Astrocyte of the hippocampus (primary cell): ENCODE results near the gene SLC22A1.
"Not testable (repeated sequence)": the region's sequence is repeated elsewhere in the genome, so short reads cannot be mapped to it uniquely, and the experiment has no call there.

Experiments
- DNase-seq: peaks from one replicate; pipeline ENCODE4 v3.0.0; 2011; ENCODE audit warnings: low read depth, low spot score

SLC22A1 gene

DNA sequence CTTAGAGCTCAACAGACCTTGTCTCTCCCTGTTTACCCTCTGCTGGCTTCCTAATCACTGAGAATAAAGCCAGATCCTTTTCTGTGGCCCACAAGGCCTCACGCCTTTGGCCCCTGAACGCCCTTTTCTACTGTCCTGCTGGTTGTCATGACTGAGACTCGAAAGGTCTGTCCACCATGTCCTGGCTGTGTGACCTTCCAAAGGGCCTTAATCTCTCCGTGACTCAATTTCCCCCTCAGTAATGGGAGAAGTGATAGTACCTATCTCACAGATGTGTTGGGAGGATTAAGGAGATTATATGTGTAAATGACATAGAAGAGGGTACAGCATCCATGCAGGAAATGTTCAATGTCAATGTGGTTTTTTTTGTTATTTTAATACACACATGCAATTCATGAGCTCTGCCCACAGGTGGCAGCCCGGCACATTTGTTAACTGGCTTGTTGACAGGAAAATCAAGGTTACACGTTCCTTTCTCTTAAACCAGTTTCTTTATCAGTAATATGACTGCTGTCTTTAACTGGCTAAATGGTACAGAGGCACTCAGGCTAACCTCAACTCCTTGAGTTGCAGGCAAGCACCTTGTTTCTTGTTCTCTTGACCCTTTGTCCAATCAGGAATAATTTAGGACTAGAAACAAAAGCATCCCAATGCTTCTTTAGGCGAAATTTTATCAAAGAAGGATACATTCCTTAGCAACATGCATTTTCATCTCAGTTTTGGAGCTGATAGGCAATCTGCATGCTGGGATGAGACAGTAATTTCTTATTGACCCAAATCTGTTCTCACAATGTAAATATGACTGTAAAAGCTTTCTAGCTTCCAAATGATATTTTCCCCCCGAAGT lies 16.6 kb downstream of the SLC22A1 start:
- DNase-seq = peak; percentile 76

DNA sequence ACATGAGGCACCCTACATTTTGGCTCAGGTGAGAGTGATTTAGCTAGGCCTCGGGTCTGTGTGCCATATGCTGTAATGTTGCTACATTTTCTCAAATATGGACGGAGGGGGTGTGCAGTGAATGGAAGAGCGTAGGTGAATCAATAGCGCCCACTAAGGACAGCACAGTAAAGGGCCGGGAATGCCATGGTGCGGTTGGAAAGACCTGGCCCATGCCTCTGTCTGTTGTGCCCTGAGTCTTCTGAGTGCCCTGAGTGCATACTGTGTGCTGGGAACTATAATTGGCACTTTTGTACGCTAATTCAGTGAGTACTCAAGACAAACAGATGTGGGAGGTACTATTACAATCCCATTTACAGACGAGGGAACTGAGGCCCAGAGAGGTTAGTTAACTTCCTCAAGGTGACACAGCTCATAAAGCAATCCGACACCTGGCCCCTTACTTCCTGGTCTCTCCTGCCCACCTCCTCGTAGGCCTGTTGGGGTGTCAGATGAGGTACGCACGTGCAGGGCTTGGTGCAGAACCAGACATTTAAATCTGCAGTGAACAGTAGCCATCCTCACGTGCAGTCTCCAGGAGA lies 17.3 kb downstream of the SLC22A1 start:
- DNase-seq = no peak

DNA sequence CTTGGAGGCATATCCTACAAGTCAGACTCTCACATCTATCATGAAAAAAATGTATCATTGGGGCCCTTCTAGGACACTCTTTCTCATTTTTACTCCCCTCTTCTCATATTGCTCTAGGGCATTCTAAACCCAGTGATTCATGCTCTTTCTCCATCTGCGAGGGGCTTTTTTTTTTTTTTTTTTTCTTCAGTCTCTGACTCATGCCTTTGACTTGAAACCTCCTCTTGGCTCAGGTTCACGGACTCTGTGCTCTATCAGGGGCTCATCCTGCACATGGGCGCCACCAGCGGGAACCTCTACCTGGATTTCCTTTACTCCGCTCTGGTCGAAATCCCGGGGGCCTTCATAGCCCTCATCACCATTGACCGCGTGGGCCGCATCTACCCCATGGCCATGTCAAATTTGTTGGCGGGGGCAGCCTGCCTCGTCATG lies 17.8 kb downstream of the SLC22A1 start:
- peak; percentile 80 for DNase-seq

DNA sequence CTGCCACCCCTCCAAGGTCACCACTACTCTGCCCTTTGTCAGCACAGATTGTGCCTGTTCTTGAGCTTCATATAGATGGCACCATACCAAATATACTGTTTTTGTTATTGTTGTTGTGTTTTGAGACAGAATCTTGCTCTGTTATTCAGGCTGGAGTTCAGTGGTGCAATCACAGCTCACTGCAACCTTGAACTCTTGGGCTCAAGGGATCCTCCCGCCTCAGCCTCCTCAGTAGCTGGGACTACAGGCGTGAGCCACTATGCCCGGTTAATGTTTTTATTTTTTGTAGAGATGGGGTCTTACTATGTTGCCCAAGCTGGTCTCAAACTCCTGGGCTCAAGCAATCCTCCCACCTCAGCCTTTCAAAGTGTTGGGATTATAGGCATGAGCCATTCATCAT lies 18.9 kb downstream of the SLC22A1 start:
- not testable (repeated sequence) for DNase-seq

DNA sequence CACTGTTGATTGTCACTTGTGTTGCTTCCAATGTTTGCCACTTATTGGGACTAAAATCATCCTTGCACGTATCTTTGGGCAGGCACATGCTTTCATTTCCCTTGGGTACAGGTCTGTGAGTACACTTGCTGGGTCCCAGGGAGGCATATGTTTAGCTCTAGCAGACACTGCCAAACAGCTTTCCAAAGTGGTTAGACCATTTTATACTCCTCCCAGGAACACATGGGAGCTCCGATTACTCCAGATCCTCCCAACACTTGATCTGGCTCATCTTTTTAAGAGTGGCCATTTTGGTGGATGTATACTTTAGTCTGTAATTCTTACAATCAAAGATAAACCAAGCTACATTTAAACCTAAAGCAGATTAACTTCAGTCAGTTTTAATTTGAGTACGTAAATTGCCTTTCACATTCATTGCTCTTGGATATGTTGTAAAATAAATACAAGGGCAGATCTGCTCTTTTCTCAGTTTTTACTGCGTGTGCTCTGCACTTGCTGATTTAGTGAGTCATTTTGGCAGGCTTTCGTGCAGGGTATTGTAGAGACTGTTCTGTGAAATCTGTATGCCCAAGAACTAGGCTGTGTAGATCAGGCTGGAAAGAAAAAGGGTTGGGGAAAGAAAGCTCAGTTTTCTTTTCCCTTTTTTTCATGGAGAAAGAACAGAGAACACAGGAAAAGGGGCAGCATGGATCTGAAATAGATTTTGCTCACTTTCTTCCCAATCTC lies 19.5 kb downstream of the SLC22A1 start:
- peak; percentile 80 for DNase-seq

DNA sequence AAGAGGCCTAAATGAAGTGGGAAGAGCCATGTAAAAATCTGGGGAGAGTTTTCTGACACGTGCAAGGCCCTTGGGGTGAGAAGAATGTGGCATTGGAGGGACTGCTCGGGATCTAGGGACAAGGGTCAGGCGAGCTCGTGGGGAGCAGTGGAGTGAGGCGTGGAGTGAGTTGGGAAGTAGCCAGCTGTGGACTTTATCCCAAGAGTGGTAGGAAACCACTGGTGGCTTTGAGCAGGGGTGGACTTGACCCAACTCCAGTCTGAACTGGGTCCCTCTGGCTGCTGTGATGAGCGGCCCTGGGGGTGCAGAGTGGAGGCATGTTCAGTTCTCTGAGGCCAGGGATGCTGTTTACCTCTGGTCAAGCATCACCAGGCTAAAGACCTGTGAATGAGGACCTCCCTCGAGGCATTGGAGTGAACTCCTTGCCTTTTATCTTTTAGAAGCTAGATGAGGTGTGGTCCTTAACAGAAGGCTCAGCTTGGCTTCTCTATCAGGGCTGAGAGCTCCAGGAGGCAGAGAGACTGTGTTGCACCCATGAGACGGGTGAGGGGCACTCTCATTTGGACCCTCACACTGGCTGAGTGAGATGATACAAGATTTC lies 20.6 kb downstream of the SLC22A1 start:
- no peak for DNase-seq

DNA sequence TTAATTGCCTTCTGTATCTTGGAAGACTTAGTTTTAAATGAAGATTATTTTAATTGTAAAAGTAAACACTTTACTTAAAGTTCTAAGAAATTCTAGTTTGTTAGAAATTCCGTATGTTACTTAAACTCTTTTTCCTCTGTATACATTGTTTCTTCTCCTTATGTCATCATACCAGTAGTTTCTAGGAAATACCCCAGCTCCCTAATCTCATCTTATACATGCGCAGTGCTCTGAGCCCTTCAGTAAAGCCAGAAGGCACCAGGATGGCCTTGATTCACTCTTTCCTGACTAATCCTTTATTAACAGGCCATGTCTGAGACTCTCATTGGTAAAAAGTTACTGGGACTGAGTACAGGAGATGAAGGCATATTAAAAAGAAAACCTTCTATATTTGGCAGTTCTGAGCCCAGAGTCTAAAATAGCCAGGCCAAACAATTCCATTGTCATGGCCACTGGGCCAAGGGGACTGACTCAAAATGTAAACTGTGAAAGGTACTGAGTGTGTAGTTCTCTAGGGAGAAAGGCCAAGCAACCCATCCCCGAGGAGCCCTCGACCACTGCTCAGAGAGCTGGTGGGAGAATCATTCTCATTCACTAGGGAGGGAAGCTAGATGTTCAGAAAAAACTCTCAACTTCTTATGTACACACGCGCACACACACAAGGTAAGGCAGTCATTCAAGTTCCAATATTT lies 25.0 kb downstream of the SLC22A1 start:
- DNase-seq = no peak

DNA sequence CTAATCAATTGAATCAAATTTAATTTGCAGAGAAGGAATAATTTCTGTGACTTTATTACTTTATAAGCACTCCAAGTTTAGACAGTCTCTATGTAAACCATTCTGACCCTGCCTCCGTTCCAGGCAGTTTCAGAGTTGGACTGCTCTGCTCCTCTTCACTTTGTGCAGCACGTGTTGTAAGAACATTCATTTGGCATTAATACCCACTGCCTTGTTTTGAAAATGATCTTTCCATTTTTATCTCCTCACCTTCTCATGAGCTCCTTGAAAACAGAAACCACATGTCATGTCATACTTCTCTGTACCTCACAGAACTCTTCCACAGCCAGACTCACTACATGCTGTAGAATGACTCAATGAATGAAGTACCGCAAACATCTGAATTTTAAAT lies 25.5 kb downstream of the SLC22A1 start:
- no peak for DNase-seq

DNA sequence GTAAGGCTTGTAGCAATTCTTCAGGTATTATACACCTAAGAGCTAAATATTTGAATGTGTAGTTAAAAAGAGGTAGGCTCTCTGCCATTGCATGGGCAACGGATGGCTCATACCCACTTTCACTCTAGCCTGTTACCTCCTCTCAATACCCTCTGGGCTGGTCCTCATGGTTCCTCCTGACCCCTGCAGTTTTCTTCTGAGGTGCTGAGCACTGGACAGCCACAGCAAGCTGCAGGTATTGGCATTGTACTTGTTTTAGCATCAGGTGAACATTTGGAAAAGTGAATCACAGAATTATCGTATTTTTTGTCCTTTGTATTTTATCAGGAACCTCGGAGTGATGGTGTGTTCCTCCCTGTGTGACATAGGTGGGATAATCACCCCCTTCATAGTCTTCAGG lies 32.9 kb downstream of the SLC22A1 start:
- DNase-seq = no peak

DNA sequence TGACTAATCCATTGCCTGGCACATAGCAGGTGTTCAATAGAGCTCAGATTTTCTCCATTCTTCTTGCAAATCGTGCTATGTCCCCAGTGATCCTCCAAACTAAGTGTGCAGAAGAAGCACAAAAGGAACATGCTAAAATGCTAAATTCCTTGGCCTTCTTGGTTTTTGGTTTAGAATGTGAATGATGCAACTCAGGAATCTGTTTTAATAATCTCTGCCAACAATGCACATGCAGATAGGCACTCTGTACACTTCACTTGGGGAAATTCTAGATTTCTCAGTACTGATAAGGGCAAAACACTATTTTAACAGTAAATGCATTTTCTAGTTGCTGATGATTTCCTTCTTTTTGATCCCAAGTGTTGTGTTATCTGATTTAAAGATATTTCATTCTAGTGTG lies 35.2 kb downstream of the SLC22A1 start:
- peak; percentile 16 for DNase-seq

DNA sequence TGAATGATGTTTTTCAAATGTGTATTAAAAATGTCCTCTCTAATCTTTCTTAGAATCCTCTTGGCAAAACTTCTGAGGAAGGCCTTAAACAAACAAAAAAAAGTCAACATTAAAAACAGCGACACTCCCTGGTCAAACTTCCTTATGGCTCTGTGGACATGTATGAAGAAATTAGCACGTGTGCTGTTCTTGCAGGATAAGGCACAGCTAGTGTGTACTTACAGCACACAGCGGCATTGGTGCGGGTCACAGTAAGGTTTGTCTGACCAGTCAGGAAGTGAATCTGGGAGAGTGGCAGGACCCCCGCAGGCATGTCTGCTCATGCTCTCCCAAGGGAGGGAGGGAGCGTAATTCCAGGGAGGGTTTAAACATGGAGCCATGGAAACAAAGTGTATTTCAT lies 38.8 kb downstream of the SLC22A1 start:
- DNase-seq = no peak

DNA sequence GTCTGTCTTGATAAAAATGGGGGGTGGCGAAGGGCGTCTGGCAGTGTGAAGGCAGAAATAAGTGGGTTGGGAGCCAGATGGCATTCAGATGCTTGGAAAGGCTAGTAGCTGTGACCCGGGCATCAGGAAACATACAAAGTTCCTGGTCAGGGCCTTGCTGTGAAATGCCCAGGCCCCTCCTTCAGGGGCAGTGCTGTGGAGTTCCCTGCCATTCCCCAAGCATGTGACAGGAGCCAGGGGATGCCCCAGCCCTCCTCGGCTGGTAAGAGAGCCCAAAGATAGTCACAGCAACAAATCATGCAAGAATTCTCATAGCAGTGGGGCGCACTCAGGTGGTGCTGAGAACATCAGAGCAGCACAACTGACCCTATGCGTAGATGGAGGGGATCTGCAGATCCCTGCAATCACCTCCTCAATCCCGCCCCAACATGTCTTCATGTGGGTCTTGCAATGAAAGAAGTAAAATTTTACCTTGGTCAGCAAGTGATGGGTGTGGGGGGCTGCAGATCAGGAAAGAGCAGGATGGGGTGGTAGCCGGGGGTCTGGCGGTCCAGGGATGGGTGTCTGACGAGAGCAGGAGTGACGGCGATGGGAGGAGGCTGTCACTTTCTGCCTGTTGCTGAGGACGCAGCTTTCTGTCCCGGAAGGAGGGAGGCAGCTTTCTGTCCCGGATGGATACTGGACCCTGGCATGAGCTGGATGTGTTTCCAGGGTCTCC lies 39.5 kb downstream of the SLC22A1 start:
- DNase-seq = no peak

DNA sequence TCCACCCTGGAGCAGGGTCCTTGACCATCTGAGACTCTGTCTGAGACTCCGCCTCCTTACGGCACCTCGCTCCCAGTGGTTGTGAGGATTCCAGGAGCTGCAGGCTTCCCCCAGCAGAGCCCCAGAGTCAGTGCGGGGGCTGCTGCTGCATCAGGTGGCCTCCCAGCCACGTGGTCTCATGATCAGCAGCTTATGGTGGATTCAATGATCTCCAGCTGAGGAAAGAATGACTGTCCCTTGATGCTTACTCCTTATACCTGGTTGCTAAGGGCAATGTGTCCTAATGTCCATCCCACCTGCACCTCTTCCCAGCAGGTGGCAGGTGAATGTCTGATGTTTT lies 40.0 kb downstream of the SLC22A1 start:
- DNase-seq = no peak

DNA sequence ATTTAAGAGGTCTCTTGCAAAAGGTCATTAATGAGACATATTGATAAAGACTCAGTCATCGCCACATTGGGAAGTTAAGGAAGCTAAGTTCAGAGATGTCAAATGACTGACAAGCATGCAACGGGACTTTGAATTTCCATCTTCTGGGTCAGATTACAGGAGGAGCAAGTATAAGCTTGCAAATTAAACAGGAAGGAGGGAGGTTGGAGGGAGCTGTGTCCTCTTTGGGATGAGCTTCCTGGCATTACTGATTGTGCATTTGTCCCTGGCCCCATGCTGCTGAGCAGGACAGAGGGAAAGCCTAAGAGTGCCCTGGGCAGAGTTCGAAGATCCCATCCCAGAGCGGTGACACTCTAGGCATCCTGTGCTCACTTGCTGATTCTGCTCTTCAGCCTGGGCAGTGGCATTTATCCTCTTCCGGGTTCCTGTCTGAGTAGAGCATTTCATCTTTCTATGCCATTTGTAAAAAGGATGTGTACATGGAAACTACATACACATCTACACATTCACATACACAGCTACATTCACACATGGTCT lies 40.5 kb downstream of the SLC22A1 start:
- DNase-seq = no peak

DNA sequence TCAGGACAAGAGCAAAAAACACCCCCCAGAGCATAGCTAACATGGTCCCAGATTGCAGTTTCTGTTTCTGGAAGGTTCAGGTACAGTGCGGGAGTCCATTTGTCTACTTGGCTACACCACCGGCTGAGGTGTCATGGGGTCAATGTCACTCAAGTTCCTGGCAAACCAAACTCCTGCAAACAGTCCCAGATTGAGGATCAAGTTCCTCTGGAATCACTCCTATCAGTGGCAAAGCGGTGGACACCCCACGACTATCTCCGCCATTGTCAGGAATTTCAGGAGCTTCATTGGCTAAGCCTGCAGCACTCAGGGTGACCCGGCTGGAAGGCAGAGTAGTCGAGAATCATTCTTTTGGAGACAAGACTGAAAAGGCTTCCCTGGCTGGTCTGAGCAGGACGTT lies 41.8 kb downstream of the SLC22A1 start:
- no peak for DNase-seq

DNA sequence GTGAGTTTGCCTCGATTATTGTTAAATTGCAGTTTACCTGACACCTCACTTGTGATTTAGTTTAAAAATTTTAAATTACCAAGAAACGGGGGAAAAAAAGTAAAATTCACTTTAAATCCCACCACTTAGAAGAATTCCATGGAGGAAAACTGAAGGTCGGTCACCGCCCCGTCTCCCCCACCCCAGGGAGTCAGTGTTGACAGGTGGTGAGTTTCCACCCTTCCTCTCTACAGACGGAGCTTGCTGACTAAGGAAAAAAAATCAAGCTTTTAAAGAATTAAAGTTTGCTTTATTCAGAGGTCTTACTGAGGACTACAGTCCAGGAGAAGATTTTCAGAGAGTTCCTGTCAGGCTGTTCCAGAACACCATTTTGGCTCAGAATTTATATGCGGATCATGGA lies 42.3 kb downstream of the SLC22A1 start:
- DNase-seq = no peak

DNA sequence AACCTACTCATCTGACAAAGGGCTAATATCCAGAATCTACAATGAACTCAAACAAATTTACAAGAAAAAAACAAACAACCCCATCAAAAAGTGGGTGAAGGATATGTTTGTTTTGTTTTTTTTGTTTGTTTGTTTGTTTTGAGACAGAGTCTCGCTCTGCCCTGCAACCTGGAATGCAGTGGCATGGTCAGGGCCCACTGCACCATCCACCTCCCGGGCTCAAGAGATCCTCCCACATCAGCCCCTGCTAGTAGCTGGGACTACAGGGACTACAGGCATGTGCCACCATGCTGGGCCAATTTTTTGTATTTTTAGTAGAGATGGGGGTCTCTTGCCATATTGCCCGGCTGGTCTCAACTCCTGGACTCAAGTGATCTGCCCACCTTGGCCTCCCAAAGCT lies 44.3 kb downstream of the SLC22A1 start:
- not testable (repeated sequence) for DNase-seq

DNA sequence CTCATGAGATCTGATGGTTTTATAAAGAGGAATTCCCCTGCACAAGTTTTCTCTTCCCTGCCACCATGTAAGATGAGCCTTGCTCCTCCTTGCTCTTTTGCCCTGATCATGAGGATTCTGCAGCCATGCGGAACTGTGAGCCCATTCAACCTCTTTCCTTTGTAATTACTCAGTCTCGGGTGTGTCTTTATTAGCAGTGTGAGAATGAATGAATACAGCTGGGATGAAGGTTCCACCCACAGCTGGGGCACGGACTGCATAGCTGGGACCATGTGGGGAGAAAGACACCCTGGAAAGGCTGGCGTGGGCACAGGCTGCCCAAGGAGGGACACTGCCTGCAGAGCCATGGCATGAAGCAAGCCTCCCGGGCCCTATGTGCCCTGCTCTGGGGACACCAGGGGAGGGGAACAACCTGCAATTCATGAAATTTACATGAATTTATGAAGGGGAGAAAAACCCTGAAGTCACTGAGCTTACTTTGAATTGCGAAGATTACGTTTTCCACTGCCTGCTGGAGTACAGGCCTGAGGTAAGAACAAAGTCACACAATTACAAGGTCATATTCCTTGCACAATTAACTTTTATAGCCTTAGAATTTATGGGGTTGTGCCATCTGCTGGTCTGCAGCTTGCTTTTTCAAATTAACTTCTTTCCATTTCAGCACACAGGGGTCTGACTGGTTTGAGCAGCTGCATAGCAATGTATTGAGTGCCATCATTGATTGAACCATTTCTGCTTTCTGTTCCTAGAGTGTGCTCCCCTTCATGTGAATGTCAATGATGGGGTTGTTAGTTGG lies 46.2 kb downstream of the SLC22A1 start:
- DNase-seq = no peak

DNA sequence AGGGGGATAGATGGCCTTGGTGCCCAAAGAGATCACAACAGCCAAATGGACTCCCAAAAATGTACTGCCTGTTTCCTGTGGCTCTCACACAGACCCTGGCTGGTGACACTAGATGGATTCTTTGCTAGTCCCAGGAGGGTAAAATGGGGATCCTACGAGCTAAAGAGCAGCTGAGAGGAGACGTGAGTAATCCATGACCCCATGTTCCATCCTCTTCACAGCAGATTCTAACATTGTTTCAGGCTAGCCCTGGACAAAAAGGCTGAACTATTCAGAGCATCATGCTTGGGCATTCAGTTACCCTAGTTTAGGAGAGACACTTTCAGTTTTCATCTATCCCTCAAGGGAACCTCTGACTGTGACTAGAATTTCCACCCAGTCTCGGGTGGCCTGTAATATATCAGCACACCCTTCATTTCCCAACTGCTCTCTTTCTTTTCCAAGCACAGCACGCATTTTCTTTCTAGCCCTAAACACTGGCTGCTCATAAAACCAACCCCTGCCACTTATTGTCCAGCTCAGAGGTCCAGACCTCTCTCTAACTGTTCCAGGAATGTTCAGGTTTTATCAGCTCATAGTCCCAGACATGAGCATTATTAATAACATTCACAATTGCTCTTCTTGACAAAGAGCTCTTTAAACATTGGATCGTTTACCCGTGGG lies 48.5 kb downstream of the SLC22A1 start:
- DNase-seq = no peak

DNA sequence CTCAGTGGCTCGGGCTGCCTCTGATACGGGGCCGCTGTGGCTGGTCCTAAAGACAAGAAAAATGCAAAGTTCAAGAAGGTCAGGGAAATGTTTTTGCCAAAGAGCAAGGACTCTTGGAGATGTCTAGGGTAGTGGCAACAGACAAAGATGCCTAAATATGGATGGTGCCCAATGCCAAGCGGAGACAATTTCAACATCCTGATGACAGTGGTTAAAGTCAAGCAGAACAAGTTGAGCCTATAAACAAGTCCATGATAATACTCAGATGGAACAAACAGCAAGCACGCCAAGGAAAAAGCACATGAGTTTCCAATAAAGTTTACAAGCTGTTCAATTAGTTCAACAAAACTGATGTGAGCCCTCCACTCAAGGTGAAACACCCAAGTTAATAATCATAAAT lies 51.1 kb downstream of the SLC22A1 start:
- no peak for DNase-seq
